Measurements from ENCODE around the gene DENND1B. TPM values are rescaled to one million over a fixed set of nuclear protein-coding genes. Genes with fewer than 3 reads are reported as not detected.

The DENND1B gene
- polyA plus RNA-seq, 1 donor (not counting 4 experiments of a cell fraction or from before 2014, with no cell fraction given), result 7.6 TPM

DNA sequence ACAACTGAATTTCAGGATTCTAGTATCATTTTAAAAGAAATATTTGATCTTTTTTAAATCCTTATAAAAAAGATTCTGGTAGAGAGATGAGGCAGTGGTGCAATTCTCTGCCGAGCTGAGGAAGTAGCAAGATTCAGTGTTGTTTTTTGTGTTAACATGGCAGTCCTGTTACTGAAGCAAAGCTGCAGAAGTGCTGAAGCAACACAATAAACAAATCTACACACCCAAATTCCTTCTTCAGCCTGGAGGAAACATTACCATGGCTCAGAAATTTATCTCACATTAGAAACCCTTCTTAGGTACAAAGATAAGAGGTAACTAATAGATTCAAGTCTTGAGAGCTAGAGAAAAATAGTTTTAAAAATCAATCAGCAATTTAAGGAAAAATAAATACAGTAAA lies 216.0 kb downstream of the DENND1B start:
- Histone ChIP-seq H2AFZ (ENCODE audit: control insufficient read depth, low read length) (no peak overlapping the region), H3K4me2 (ENCODE audit: control insufficient read depth, extremely low read depth, insufficient read depth, low read depth, low read length) (no peak overlapping the region), H3K4me3 (ENCODE audit: control insufficient read depth in 2 of 3, extremely low read depth in 1 of 3, insufficient read depth in 2 of 3, low read depth in 1 of 3, low read length in 3 of 3) (no peak overlapping the region), H3K9me3 (ENCODE audit: control insufficient read depth, low read depth, low read length) (no peaks in the 10 kb centered on the region), H4K20me1 (ENCODE audit: control insufficient read depth, extremely low read depth, insufficient read depth, low read length) (no peaks in the 10 kb centered on the region), H3K4me1 (ENCODE audit: control insufficient read depth, extremely low read depth, insufficient read depth, low read length) (peaks cover 10% of the 10 kb centered on the region), H3K27me3 (ENCODE audit: control insufficient read depth, extremely low read depth, insufficient read depth, low read length) (no peaks in the 10 kb centered on the region), H3K27ac (ENCODE audit: control insufficient read depth, insufficient read depth, low read length) (no peak overlapping the region), H3K79me2 (ENCODE audit: control insufficient read depth, insufficient read depth, low read length) (no peaks in the 10 kb centered on the region), H3K36me3 (ENCODE audit: control insufficient read depth in 2 of 2, extremely low read depth in 1 of 2, insufficient read depth in 2 of 2, low read length in 2 of 2) (peaks cover 0 to 2% of the 10 kb centered on the region in 2 experiments), H3K9ac (ENCODE audit: control insufficient read depth, extremely low read depth, insufficient read depth, low read length) (no peak overlapping the region), H3K9me1 (ENCODE audit: control insufficient read depth, extremely low read depth, insufficient read depth, low read length) (no peaks in the 10 kb centered on the region)
- dilution Hi-C loops (cut with MboI; ENCODE audit: extremely low pct_ligation_motif_present, low sequenced_read_pairs), result no loop called here
- FAIRE-seq (peak; percentile 36), DNase-seq (ENCODE audit: low read depth, low spot score) (no peak)
- TF ChIP-seq CTCF (optimal IDR thresholded peaks at IDR 0.05 in 1 of 3, IDR thresholded peaks at IDR 0.05 in 1 of 3, conservative IDR thresholded peaks at IDR 0.05 in 1 of 3; ENCODE audit: extremely low read depth in 1 of 3, insufficient read depth in 2 of 3, low read length in 3 of 3) (no peak), EZH2 (IDR thresholded peaks at IDR 0.05; ENCODE audit: low read length) (no peak)

GRCh38 chr1:197557302-197557701 lies 218.0 kb downstream of the DENND1B start:
- dilution Hi-C loops (cut with MboI; ENCODE audit: extremely low pct_ligation_motif_present, low sequenced_read_pairs), result no loop called here
- Histone ChIP-seq H3K9me1 (ENCODE audit: control insufficient read depth, extremely low read depth, insufficient read depth, low read length) (no peaks in the 10 kb centered on the region), H3K9ac (ENCODE audit: control insufficient read depth, extremely low read depth, insufficient read depth, low read length) (no peak overlapping the region), H3K4me2 (ENCODE audit: control insufficient read depth, extremely low read depth, insufficient read depth, low read depth, low read length) (peak overlapping the region; percentile 31), H3K27me3 (ENCODE audit: control insufficient read depth, extremely low read depth, insufficient read depth, low read length) (no peaks in the 10 kb centered on the region), H4K20me1 (ENCODE audit: control insufficient read depth, extremely low read depth, insufficient read depth, low read length) (no peaks in the 10 kb centered on the region), H3K4me3 (ENCODE audit: control insufficient read depth in 2 of 3, extremely low read depth in 1 of 3, insufficient read depth in 2 of 3, low read depth in 1 of 3, low read length in 3 of 3) (no peak overlapping the region), H3K27ac (ENCODE audit: control insufficient read depth, insufficient read depth, low read length) (no peak overlapping the region), H3K4me1 (ENCODE audit: control insufficient read depth, extremely low read depth, insufficient read depth, low read length) (peaks cover 10% of the 10 kb centered on the region), H3K9me3 (ENCODE audit: control insufficient read depth, low read depth, low read length) (no peaks in the 10 kb centered on the region), H3K36me3 (ENCODE audit: control insufficient read depth in 2 of 2, extremely low read depth in 1 of 2, insufficient read depth in 2 of 2, low read length in 2 of 2) (peaks cover 0 to 2% of the 10 kb centered on the region in 2 experiments), H3K79me2 (ENCODE audit: control insufficient read depth, insufficient read depth, low read length) (no peaks in the 10 kb centered on the region), H2AFZ (ENCODE audit: control insufficient read depth, low read length) (no peak overlapping the region)
- no peak for FAIRE-seq
- TF ChIP-seq CTCF (optimal IDR thresholded peaks at IDR 0.05 in 1 of 3, IDR thresholded peaks at IDR 0.05 in 1 of 3, conservative IDR thresholded peaks at IDR 0.05 in 1 of 3; ENCODE audit: extremely low read depth in 1 of 3, insufficient read depth in 2 of 3, low read length in 3 of 3), result no peak
- no peak for TF ChIP-seq EZH2 (IDR thresholded peaks at IDR 0.05; ENCODE audit: low read length)
- DNase-seq (ENCODE audit: low read depth, low spot score), result no peak
